CD4-positive, alpha-beta T cell (primary cell): Measurements from ENCODE around the gene NELFA. TPM values are rescaled to one million over a fixed set of nuclear protein-coding genes. Genes with fewer than 3 reads are reported as not detected.
"Not testable (repeated sequence)": the region's sequence is repeated elsewhere in the genome, so short reads cannot be mapped to it uniquely, and the experiment has no call there.

Experiments
- ATAC-seq: fragments of 200-7000 bp; cut with Tn5 transposase; one replicate; pipeline ENCODE4 v1.10.0; 2022; ENCODE audit warnings: mild to moderate bottlenecking; ENCODE audit not compliant: poor library complexity
- CTCF ChIA-PET: fragments of 350-600 bp; sonication (Branson Sonifier 250); formaldehyde crosslinking; loops from one replicate; lab custom pipeline; 2021; ENCODE audit warnings: antibody characterized with exemption, inconsistent platforms; lab: Charles Lee
- POLR2A ChIA-PET: fragments of 350-600 bp; sonication (Branson Sonifier 250); formaldehyde crosslinking; loops from one replicate; lab custom pipeline; 2021; ENCODE audit warnings: antibody characterized with exemption, inconsistent platforms; lab: Charles Lee
- DNase-seq, 14 experiments: peaks; one replicate each; pipeline ENCODE4 v3.0.0-alpha.2; 2013 to 2020; ENCODE audit warnings: mixed read lengths in 2 of 14
- H3K27ac ChIP-seq, 2 donors: one replicate each; pipeline versions ENCODE4 v1.5.1 to v1.7.0; 2013; ENCODE audit warnings: low read length in 2 of 2, low read depth in 1 of 2, mild to moderate bottlenecking in 1 of 2
- H3K27me3 ChIP-seq, 2 experiments: 1 replicate in 1 of 2; 2 replicates in 1 of 2; pipeline versions ENCODE4 v1.6.1 to v1.7.0; 2013; ENCODE audit warnings: low read length in 2 of 2, control low read depth in 1 of 2, mild to moderate bottlenecking in 1 of 2, moderate library complexity in 1 of 2; ENCODE audit not compliant: insufficient read depth in 2 of 2, control insufficient read depth in 1 of 2
- H3K36me3 ChIP-seq: one replicate; pipeline ENCODE4 v1.6.1; 2013; ENCODE audit warnings: low read length, control low read depth; ENCODE audit not compliant: insufficient read depth
- H3K4me1 ChIP-seq: one replicate; pipeline ENCODE4 v1.6.1; 2013; ENCODE audit warnings: low read length, control low read depth; ENCODE audit not compliant: insufficient read depth
- H3K4me3 ChIP-seq: one replicate; pipeline ENCODE4 v1.5.1; 2013; ENCODE audit warnings: mild to moderate bottlenecking, low read length, moderate library complexity
- H3K9me3 ChIP-seq, 2 experiments: 1 replicate in 1 of 2; 2 replicates in 1 of 2; pipeline versions ENCODE4 v1.6.1 to v1.7.0; 2013; ENCODE audit warnings: low read length in 2 of 2, mild to moderate bottlenecking in 2 of 2, control low read depth in 1 of 2, moderate library complexity in 1 of 2; ENCODE audit not compliant: control insufficient read depth in 1 of 2, insufficient read depth in 1 of 2
- H3K27ac Mint-ChIP-seq: one replicate; pipeline ENCODE4 v1.8.0; 2020; ENCODE audit warnings: mixed read lengths
- H3K27me3 Mint-ChIP-seq: one replicate; pipeline ENCODE4 v1.8.0; 2021; ENCODE audit warnings: mixed read lengths
- H3K36me3 Mint-ChIP-seq: one replicate; pipeline ENCODE4 v1.8.0; 2021; ENCODE audit warnings: low read depth, mixed read lengths
- H3K4me1 Mint-ChIP-seq: one replicate; pipeline ENCODE4 v1.8.0; 2021; ENCODE audit warnings: low read depth, mixed read lengths
- H3K4me3 Mint-ChIP-seq: one replicate; pipeline ENCODE4 v1.8.0; 2020; ENCODE audit warnings: mild to moderate bottlenecking, mixed read lengths
- H3K9me3 Mint-ChIP-seq: one replicate; pipeline ENCODE4 v1.8.0; 2020; ENCODE audit warnings: mixed read lengths
- CTCF ChIP-seq: fragments of 200-600 bp; IDR thresholded peaks from one replicate; pipeline ENCODE4 v1.8.0; 2022; ENCODE audit warnings: antibody characterized with exemption, mild to moderate bottlenecking
- intact Hi-C, 2 experiments: fragments of 100-400 bp; cut with DNase I in 1 of 2; cut with micrococcal nuclease in 1 of 2; formaldehyde crosslinking; loops; one replicate each; pipeline versions ENCODE4 v1.15.1 to v1.9.0; 2023 to 2025; cut with DNase I, micrococcal nuclease
- total RNA-seq, 174 experiments: library from RNA in 2 of 174; stranded (reverse) in 2 of 174; gene quantifications; one replicate each; pipeline ENCODE4 v1.2.3 and lab custom pipeline; 2021 to 2026

The NELFA gene
- total RNA-seq, 2 experiments from 2014 or later = 39.9 to 40.1 TPM

GRCh38 chr4:2025817-2026216 lies 17.0 kb upstream of the NELFA start:
- Mint-ChIP-seq H3K36me3 (no peaks in the 10 kb centered on the region), H3K27me3 (peaks cover 49% of the 10 kb centered on the region), H3K27ac (no peak overlapping the region), H3K4me3 (no peak overlapping the region), H3K4me1 (no peaks in the 10 kb centered on the region), H3K9me3 (no peaks in the 10 kb centered on the region)
- Histone ChIP-seq H3K4me1 (no peaks in the 10 kb centered on the region), H3K27ac (no peak overlapping the region), H3K4me3 (no peak overlapping the region), H3K36me3 (no peaks in the 10 kb centered on the region), H3K9me3 (peaks cover 0 to 14% of the 10 kb centered on the region in 2 experiments), H3K27me3 (peaks cover 7 to 32% of the 10 kb centered on the region in 2 experiments)
- CTCF ChIA-PET = no interaction called here
- no peak for TF ChIP-seq CTCF
- ATAC-seq = no peak
- intact Hi-C loops = no loop called here
- no peak for DNase-seq
- POLR2A ChIA-PET = no interaction called here

- intact Hi-C loops = no loop called here
- H3K4me1 Mint-ChIP-seq = no peaks in the 10 kb centered on the region
- H3K4me1 ChIP-seq = no peaks in the 10 kb centered on the region
- H3K27ac Mint-ChIP-seq = no peak overlapping the region
- H3K9me3 ChIP-seq = peaks cover 0 to 14% of the 10 kb centered on the region in 2 experiments
- H3K27ac ChIP-seq = no peak overlapping the region
- ChIA-PET POLR2A (no interaction called here), CTCF (no interaction called here)
- H3K36me3 ChIP-seq = no peaks in the 10 kb centered on the region
- no peak overlapping the region for H3K4me3 ChIP-seq
- no peak for TF ChIP-seq CTCF
- H3K36me3 Mint-ChIP-seq = no peaks in the 10 kb centered on the region
- no peaks in the 10 kb centered on the region for H3K9me3 Mint-ChIP-seq
- DNase-seq = no peak
- ATAC-seq = no peak
- no peak overlapping the region for H3K4me3 Mint-ChIP-seq
- peaks cover 7 to 37% of the 10 kb centered on the region in 2 experiments for H3K27me3 ChIP-seq
- peaks cover 51% of the 10 kb centered on the region for H3K27me3 Mint-ChIP-seq
These were observed 15.9 kb upstream of the NELFA start for GRCh38 chr4:2024683-2025082.

- intact Hi-C loops, H3K4me1 ChIP-seq, H3K36me3 Mint-ChIP-seq, H3K27ac ChIP-seq, H3K36me3 ChIP-seq, CTCF ChIA-PET, ATAC-seq, H3K4me3 ChIP-seq, POLR2A ChIA-PET, H3K27ac Mint-ChIP-seq, DNase-seq, H3K4me1 Mint-ChIP-seq, H3K4me3 Mint-ChIP-seq, H3K9me3 Mint-ChIP-seq: not testable (repeated sequence)
- peaks cover 53% of the 10 kb centered on the region for H3K27me3 Mint-ChIP-seq
- Histone ChIP-seq H3K27me3 (peaks cover 7 to 43% of the 10 kb centered on the region in 2 experiments), H3K9me3 (peaks cover 0 to 14% of the 10 kb centered on the region in 2 experiments)
These were observed 12.7 kb upstream of the NELFA start for GRCh38 chr4:2021358-2022018.

- ATAC-seq (no peak), DNase-seq (no peak)
- H3K9me3 Mint-ChIP-seq = no peaks in the 10 kb centered on the region
- Histone ChIP-seq H3K36me3 (no peaks in the 10 kb centered on the region), H3K27me3 (peaks cover 0 to 6% of the 10 kb centered on the region in 2 experiments), H3K27ac (no peak overlapping the region), H3K4me3 (no peak overlapping the region), H3K4me1 (peaks cover 6% of the 10 kb centered on the region), H3K9me3 (no peaks in the 10 kb centered on the region)
- POLR2A ChIA-PET = no interaction called here
- H3K27me3 Mint-ChIP-seq = peaks cover 11% of the 10 kb centered on the region
- H3K4me3 Mint-ChIP-seq = no peak overlapping the region
- CTCF ChIA-PET = no interaction called here
- H3K36me3 Mint-ChIP-seq = no peaks in the 10 kb centered on the region
- no peak for TF ChIP-seq CTCF
- peaks cover 3% of the 10 kb centered on the region for H3K4me1 Mint-ChIP-seq
- no peak overlapping the region for H3K27ac Mint-ChIP-seq
- intact Hi-C loops = no loop called here
These were observed 6.2 kb upstream of the NELFA start for GRCh38 chr4:2015008-2015407.
